WERI-Rb-1 (cell line): ENCODE measurements around the gene TANC1.
A peak's percentile ranks its signal among the peaks of the same experiment; 100 is the strongest.

ENCODE experiments used
- DNase-seq: peaks from one replicate; pipeline ENCODE4 v3.0.0-alpha.2; 2020
- H3K27ac ChIP-seq: fragments of 250-450 bp; sonication (Bioruptor Pico); 2 replicates; pipeline ENCODE4 v1.5.1; 2020; ENCODE audit warnings: mild to moderate bottlenecking, moderate library complexity
- H3K27me3 ChIP-seq: fragments of 250-450 bp; sonication (Bioruptor Pico); 2 replicates; pipeline ENCODE4 v1.5.1; 2021; ENCODE audit warnings: mild to moderate bottlenecking, low read depth, moderate library complexity; ENCODE audit not compliant: insufficient read depth, severe bottlenecking
- H3K36me3 ChIP-seq: fragments of 250-450 bp; sonication (Bioruptor Pico); 2 replicates; pipeline ENCODE4 v1.5.1; 2020; ENCODE audit warnings: mild to moderate bottlenecking, moderate library complexity
- H3K4me3 ChIP-seq: 2 replicates; pipeline ENCODE4 v1.5.1; 2011; ENCODE audit warnings: low read depth, mild to moderate bottlenecking, control low read depth, low read length
- H3K9me3 ChIP-seq: fragments of 250-450 bp; sonication (Bioruptor Pico); 2 replicates; pipeline ENCODE4 v1.5.1; 2021; ENCODE audit warnings: mild to moderate bottlenecking, moderate library complexity; ENCODE audit not compliant: severe bottlenecking
- CTCF ChIP-seq: IDR thresholded peaks from 2 replicates; pipeline ENCODE4 v1.5.1; 2011; ENCODE audit warnings: low read depth, mild to moderate bottlenecking, control low read depth, inconsistent platforms, low read length

The TANC1 gene

GRCh38 chr2:158975271-158975921, 7.0 kb downstream of the TANC1 start:
- no peaks in the 10 kb centered on the region for H3K36me3 ChIP-seq
- TF ChIP-seq CTCF = no peak
- no peaks in the 10 kb centered on the region for H3K9me3 ChIP-seq
- no peaks in the 10 kb centered on the region for H3K27me3 ChIP-seq
- no peak overlapping the region for H3K27ac ChIP-seq
- DNase-seq = no peak
- no peak overlapping the region for H3K4me3 ChIP-seq

- Histone ChIP-seq H3K27me3 (no peaks in the 10 kb centered on the region), H3K27ac (no peak overlapping the region), H3K36me3 (no peaks in the 10 kb centered on the region), H3K9me3 (no peaks in the 10 kb centered on the region), H3K4me3 (no peak overlapping the region)
- no peak for TF ChIP-seq CTCF
- DNase-seq = no peak
Measured at GRCh38 chr2:158979772-158980171, 11.3 kb downstream of the TANC1 start.

- Histone ChIP-seq H3K9me3 (no peaks in the 10 kb centered on the region), H3K27ac (peak overlapping the region; percentile 71), H3K4me3 (no peak overlapping the region), H3K36me3 (no peaks in the 10 kb centered on the region), H3K27me3 (no peaks in the 10 kb centered on the region)
- peak; percentile 86 for DNase-seq
- no peak for TF ChIP-seq CTCF
Measured at GRCh38 chr2:158984604-158985135, 16.2 kb downstream of the TANC1 start.

GRCh38 chr2:158988501-158988900, 20.1 kb downstream of the TANC1 start:
- H3K9me3 ChIP-seq = no peaks in the 10 kb centered on the region
- no peak for DNase-seq
- no peaks in the 10 kb centered on the region for H3K36me3 ChIP-seq
- no peak overlapping the region for H3K27ac ChIP-seq
- H3K4me3 ChIP-seq = no peak overlapping the region
- H3K27me3 ChIP-seq = no peaks in the 10 kb centered on the region
- no peak for TF ChIP-seq CTCF

GRCh38 chr2:158989165-158989564, 20.7 kb downstream of the TANC1 start:
- Histone ChIP-seq H3K36me3 (no peaks in the 10 kb centered on the region), H3K27ac (no peak overlapping the region), H3K9me3 (no peaks in the 10 kb centered on the region), H3K4me3 (no peak overlapping the region), H3K27me3 (no peaks in the 10 kb centered on the region)
- no peak for DNase-seq
- TF ChIP-seq CTCF = no peak
